GM12878 (cell line): Measurements from ENCODE around the gene POLG. TPM values are rescaled to one million over a fixed set of nuclear protein-coding genes. Genes with fewer than 3 reads are reported as not detected.

ENCODE experiments used
- ATAC-seq: fragments of 200-7000 bp; cut with Tn5 transposase; 3 replicates; pipeline ENCODE4 v1.9.1; 2020; ENCODE audit warnings: mild to moderate bottlenecking, moderate library complexity
- BruUV-seq: library from RNA; stranded (reverse); fragments of 400-500 nt; replicated peaks from 2 replicates; lab custom pipeline; 2021; lab: Mats Ljungman, UMichigan
- CTCF ChIA-PET: fragments of 300-600 bp; sonication (Branson Sonifier 250); formaldehyde crosslinking; extraction: SDS; loops from one replicate; lab custom pipeline; 2021; ENCODE audit warnings: inconsistent platforms; lab: Yijun Ruan, JAX
- POLR2A ChIA-PET: fragments of 350-600 bp; formaldehyde crosslinking; extraction: SDS; loops from one replicate; lab custom pipeline; 2021; ENCODE audit warnings: inconsistent platforms; lab: Charles Lee
- RAD21 ChIA-PET: fragments of 300-600 bp; sonication (Branson Sonifier 250); formaldehyde crosslinking; loops from one replicate; lab custom pipeline; 2023; ENCODE audit warnings: antibody characterized with exemption; ENCODE audit not compliant: unreplicated experiment; lab: Charles Lee
- SMC1A ChIA-PET: fragments of 300-600 bp; sonication (Branson Sonifier 250); formaldehyde crosslinking; loops from one replicate; lab custom pipeline; 2023; ENCODE audit not compliant: unreplicated experiment, uncharacterized antibody; lab: Charles Lee
- DNase-seq: peaks from one replicate; pipeline ENCODE4 v3.0.0-alpha.2; 2011; ENCODE audit warnings: low read depth, low spot score
- FAIRE-seq: peaks from 3 replicates; lab custom pipeline; 2011; peaks lifted over from hg19 to GRCh38; lab: Jason Lieb, UNC
- H2AFZ ChIP-seq: 2 replicates; pipeline ENCODE4 v1.6.0; 2011; ENCODE audit warnings: low read depth, low read length, control low read depth; ENCODE audit not compliant: control insufficient read depth
- H3K27ac ChIP-seq: 2 replicates; pipeline ENCODE4 v1.5.1; 2011; ENCODE audit warnings: control low read depth; ENCODE audit not compliant: control insufficient read depth, insufficient read depth
- H3K27me3 ChIP-seq, 2 experiments: replicated peaks in 1 of 2; 2 replicates each; pipeline versions ENCODE4 v1.6.0 to v1.6.1; 2011; ENCODE audit warnings: low read length in 1 of 2; ENCODE audit not compliant: control insufficient read depth in 2 of 2, insufficient read depth in 2 of 2
- H3K36me3 ChIP-seq, 2 experiments: 2 replicates each; pipeline ENCODE4 v1.5.1; 2011; ENCODE audit warnings: low read length in 1 of 2; ENCODE audit not compliant: control insufficient read depth in 2 of 2, insufficient read depth in 2 of 2
- H3K4me1 ChIP-seq: 2 replicates; pipeline ENCODE4 v1.6.1; 2011; ENCODE audit warnings: mild to moderate bottlenecking, low read length, moderate library complexity, mixed read lengths; ENCODE audit not compliant: control insufficient read depth, insufficient read depth
- H3K4me2 ChIP-seq: 2 replicates; pipeline ENCODE4 v1.6.0; 2011; ENCODE audit warnings: control low read depth; ENCODE audit not compliant: control insufficient read depth, insufficient read depth
- H3K4me3 ChIP-seq: fragments of 200-600 bp; sonication (generic); 2 replicates; pipeline ENCODE4 v1.5.1; 2016
- H3K79me2 ChIP-seq: 2 replicates; pipeline ENCODE4 v1.6.0; 2011; ENCODE audit warnings: low read length; ENCODE audit not compliant: control insufficient read depth, insufficient read depth
- H3K9ac ChIP-seq: 2 replicates; pipeline ENCODE4 v1.8.0; 2011; ENCODE audit warnings: low read length, control low read depth, mixed read lengths; ENCODE audit not compliant: control insufficient read depth, insufficient read depth
- H3K9me3 ChIP-seq: replicated peaks from 3 replicates; pipeline ENCODE4 v1.5.1; 2011; ENCODE audit warnings: mild to moderate bottlenecking, low read length; ENCODE audit not compliant: control insufficient read depth, insufficient read depth
- H4K20me1 ChIP-seq: 2 replicates; pipeline ENCODE4 v1.6.0; 2011; ENCODE audit not compliant: control insufficient read depth, insufficient read depth
- CBFB ChIP-seq: IDR thresholded peaks from 2 replicates; pipeline ENCODE4 v1.6.1; 2016; ENCODE audit warnings: antibody characterized with exemption, low read depth
- ESRRA ChIP-seq: IDR thresholded peaks from 2 replicates; pipeline ENCODE4 v1.6.1; 2012; ENCODE audit warnings: mild to moderate bottlenecking, low read length, improper control_type of control experiment
- FOS ChIP-seq: IDR thresholded peaks from 3 replicates; pipeline ENCODE4 v1.6.1; 2011; ENCODE audit warnings: borderline replicate concordance; ENCODE audit not compliant: insufficient read length; ENCODE audit errors: extremely low read depth
- FOXM1 ChIP-seq: IDR thresholded peaks from 2 replicates; pipeline ENCODE4 v1.6.1; 2012; ENCODE audit warnings: low read depth, mild to moderate bottlenecking, inconsistent platforms, low read length, moderate library complexity
- HDGF ChIP-seq: fragments of 450-650 bp; IDR thresholded peaks from 2 replicates; pipeline ENCODE4 v1.6.1; 2016; ENCODE audit warnings: antibody characterized with exemption
- NFXL1 ChIP-seq: fragments of 450-650 bp; IDR thresholded peaks from 2 replicates; pipeline ENCODE4 v1.6.1; 2017; ENCODE audit warnings: antibody characterized with exemption, mild to moderate bottlenecking, borderline replicate concordance
- SMAD1 ChIP-seq: fragments of 450-650 bp; IDR thresholded peaks from 2 replicates; pipeline ENCODE4 v1.6.1; 2018; ENCODE audit warnings: mild to moderate bottlenecking, low read depth; ENCODE audit not compliant: partially characterized antibody
- SUZ12 ChIP-seq: fragments of 200-600 bp; sonication (generic); IDR thresholded peaks from one replicate; pipeline ENCODE4 v1.6.1; 2018; ENCODE audit warnings: antibody characterized with exemption, mild to moderate bottlenecking; ENCODE audit not compliant: unreplicated experiment
- ZNF217 ChIP-seq: fragments of 450-650 bp; IDR thresholded peaks from 2 replicates; pipeline ENCODE4 v1.6.1; 2017; ENCODE audit warnings: antibody characterized with exemption, mild to moderate bottlenecking
- WGBS: methylation state at CpG from one replicate; pipeline ENCODE4 v1.1.6; 2016; ENCODE audit warnings: low lambda C conversion rate; ENCODE audit not compliant: insufficient replicate concordance, insufficient coverage; ENCODE audit errors: missing lambda C conversion rate; 5-methylcytosine and 5-hydroxymethylcytosine counted together
- in situ Hi-C: fragments of 300-500 bp; cut with MboI; formaldehyde crosslinking; loops from 9 replicates; pipeline ENCODE4 v1.14.3; 2018; ENCODE audit warnings: mixed read lengths
- intact Hi-C: fragments of 100-400 bp; cut with micrococcal nuclease; formaldehyde crosslinking; loops from one replicate; pipeline ENCODE4 v1.14.2; 2022; ENCODE audit not compliant: unreplicated experiment
- polyA plus RNA-seq, 11 experiments: library from polyadenylated mRNA; depleted of rRNA in 4 of 11; unstranded in 6 of 11; stranded (reverse) in 5 of 11; fragments of >200 nt; fragmentation: Nextera tagmentation in 4 of 11; fragmentation: Illumina TruSeq in 1 of 11; extraction: Ambion mirVana in 4 of 11; extraction: Trizol in 1 of 11; gene quantifications; 1 replicate in 1 of 11; 2 replicates in 10 of 11; pipeline versions ENCODE4 v1.2.1 to v1.2.3, GENCODE V29; 2011 to 2016; ENCODE audit warnings: inconsistent platforms in 2 of 11, missing spikeins in 2 of 11, low read depth in 1 of 11
- total RNA-seq, 4 experiments: library from RNA; depleted of rRNA in 3 of 4; stranded (reverse); fragments of >200 nt in 3 of 4; fragmentation: Illumina TruSeq in 1 of 4; extraction: Trizol in 1 of 4; gene quantifications; 2 replicates each; pipeline versions ENCODE4 v1.2.1 to v1.2.3, GENCODE V29; 2013 to 2021
- TF ChIP-seq, protein P1 (sequence below): fragments of 450-650 bp; formaldehyde crosslinking; IDR thresholded peaks from 2 replicates; pipeline ENCODE4 v1.5.0; 2022; ENCODE audit warnings: mild to moderate bottlenecking, missing genetic modification characterization
- TF ChIP-seq, protein P2 (sequence below): IDR thresholded peaks from 2 replicates; pipeline ENCODE4 v1.6.1; 2011; ENCODE audit warnings: mild to moderate bottlenecking, low read depth, low read length, moderate library complexity; ENCODE audit not compliant: insufficient replicate concordance
- TF ChIP-seq, protein P3 (sequence below): fragments of 450-650 bp; conservative IDR thresholded peaks from 2 replicates; pipeline ENCODE4 v1.6.1; 2017; ENCODE audit warnings: mild to moderate bottlenecking, moderate library complexity
- TF ChIP-seq, protein P4 (sequence below): fragments of 450-650 bp; IDR thresholded peaks from 2 replicates; pipeline ENCODE4 v1.6.1; 2017; ENCODE audit warnings: mild to moderate bottlenecking, moderate library complexity

The POLG gene
- total and polyA plus RNA-seq, 10 of the 15 experiments (the other 5 are each of a cell fraction or from before 2014, with no cell fraction given): 14.8 to 71.1 (median 33.0) TPM

DNA sequence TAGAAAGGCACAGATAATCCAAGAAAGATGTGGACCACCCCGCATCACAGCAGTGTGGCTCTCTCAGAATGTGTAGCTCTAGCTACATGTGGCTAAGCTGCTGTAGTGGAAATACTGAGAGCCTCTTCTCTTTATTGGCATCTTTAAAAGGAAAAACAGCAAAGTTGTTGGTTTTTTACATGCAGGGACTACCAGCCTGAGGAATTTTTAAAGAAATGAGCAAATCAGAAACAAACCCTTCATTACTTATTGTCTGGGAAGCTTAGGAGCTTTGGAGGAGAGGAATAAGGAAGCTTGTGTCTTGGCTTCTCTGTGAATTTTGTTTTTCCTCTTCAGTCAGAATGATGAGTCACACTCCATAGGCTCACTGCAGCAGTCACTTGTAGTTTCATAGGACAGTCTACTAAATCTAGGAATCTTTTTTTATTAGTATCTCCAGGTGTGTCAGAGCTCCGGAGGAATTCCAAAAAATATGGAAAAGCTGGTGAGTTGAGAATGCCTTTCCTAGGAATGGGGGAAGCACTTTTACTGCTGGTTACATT lies 27.5 kb downstream of the POLG start:
- no TSS peak for BruUV-seq
- Histone ChIP-seq H3K9me3 (no peaks in the 10 kb centered on the region), H4K20me1 (no peaks in the 10 kb centered on the region), H3K27me3 (no peaks in the 10 kb centered on the region), H3K4me3 (no peak overlapping the region), H3K36me3 (peaks cover 8 to 29% of the 10 kb centered on the region in 2 experiments), H3K9ac (no peak overlapping the region), H3K27ac (no peak overlapping the region), H3K4me1 (no peaks in the 10 kb centered on the region), H3K4me2 (no peak overlapping the region), H3K79me2 (no peaks in the 10 kb centered on the region), H2AFZ (no peak overlapping the region)
- POLR2A ChIA-PET: no interaction called here
- SMC1A ChIA-PET: interaction anchor here (0.6 to 0.8 kb wide), 2 partner anchors 21 to 24 kb away, joined by 3 to 4 read pairs; no protein-coding TSS in a partner anchor
- RAD21 ChIA-PET: no interaction called here
- CTCF ChIA-PET: interaction anchor here (1.0 to 1.1 kb wide), 2 partner anchors 21 to 101 kb away, joined by 4 to 5 read pairs; no protein-coding TSS in a partner anchor
- WGBS: 97% methylated on average over 2 of the region's 2 CpGs
- intact Hi-C loops (loop anchor here (10.0 kb wide), 1 partner anchor 102 kb away; no protein-coding TSS in a partner anchor), in situ Hi-C loops (no loop called here)
- no peak for FAIRE-seq
- no peak for DNase-seq
- ATAC-seq: no peak
- TF ChIP-seq, protein P1, sequence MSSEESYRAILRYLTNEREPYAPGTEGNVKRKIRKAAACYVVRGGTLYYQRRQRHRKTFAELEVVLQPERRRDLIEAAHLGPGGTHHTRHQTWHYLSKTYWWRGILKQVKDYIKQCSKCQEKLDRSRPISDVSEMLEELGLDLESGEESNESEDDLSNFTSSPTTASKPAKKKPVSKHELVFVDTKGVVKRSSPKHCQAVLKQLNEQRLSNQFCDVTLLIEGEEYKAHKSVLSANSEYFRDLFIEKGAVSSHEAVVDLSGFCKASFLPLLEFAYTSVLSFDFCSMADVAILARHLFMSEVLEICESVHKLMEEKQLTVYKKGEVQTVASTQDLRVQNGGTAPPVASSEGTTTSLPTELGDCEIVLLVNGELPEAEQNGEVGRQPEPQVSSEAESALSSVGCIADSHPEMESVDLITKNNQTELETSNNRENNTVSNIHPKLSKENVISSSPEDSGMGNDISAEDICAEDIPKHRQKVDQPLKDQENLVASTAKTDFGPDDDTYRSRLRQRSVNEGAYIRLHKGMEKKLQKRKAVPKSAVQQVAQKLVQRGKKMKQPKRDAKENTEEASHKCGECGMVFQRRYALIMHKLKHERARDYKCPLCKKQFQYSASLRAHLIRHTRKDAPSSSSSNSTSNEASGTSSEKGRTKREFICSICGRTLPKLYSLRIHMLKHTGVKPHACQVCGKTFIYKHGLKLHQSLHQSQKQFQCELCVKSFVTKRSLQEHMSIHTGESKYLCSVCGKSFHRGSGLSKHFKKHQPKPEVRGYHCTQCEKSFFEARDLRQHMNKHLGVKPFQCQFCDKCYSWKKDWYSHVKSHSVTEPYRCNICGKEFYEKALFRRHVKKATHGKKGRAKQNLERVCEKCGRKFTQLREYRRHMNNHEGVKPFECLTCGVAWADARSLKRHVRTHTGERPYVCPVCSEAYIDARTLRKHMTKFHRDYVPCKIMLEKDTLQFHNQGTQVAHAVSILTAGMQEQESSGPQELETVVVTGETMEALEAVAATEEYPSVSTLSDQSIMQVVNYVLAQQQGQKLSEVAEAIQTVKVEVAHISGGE (CRISPR knock-in tag): no peak
- TF ChIP-seq FOXM1 (no peak), CBFB (no peak), NFXL1 (no peak), HDGF (no peak), SMAD1 (no peak), ZNF217 (no peak), ESRRA (no peak), SUZ12 (no peak), FOS (no peak)
- TF ChIP-seq, protein P2, sequence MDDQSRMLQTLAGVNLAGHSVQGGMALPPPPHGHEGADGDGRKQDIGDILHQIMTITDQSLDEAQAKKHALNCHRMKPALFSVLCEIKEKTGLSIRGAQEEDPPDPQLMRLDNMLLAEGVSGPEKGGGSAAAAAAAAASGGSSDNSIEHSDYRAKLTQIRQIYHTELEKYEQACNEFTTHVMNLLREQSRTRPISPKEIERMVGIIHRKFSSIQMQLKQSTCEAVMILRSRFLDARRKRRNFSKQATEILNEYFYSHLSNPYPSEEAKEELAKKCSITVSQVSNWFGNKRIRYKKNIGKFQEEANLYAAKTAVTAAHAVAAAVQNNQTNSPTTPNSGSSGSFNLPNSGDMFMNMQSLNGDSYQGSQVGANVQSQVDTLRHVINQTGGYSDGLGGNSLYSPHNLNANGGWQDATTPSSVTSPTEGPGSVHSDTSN: no peak
- TF ChIP-seq, protein P3, sequence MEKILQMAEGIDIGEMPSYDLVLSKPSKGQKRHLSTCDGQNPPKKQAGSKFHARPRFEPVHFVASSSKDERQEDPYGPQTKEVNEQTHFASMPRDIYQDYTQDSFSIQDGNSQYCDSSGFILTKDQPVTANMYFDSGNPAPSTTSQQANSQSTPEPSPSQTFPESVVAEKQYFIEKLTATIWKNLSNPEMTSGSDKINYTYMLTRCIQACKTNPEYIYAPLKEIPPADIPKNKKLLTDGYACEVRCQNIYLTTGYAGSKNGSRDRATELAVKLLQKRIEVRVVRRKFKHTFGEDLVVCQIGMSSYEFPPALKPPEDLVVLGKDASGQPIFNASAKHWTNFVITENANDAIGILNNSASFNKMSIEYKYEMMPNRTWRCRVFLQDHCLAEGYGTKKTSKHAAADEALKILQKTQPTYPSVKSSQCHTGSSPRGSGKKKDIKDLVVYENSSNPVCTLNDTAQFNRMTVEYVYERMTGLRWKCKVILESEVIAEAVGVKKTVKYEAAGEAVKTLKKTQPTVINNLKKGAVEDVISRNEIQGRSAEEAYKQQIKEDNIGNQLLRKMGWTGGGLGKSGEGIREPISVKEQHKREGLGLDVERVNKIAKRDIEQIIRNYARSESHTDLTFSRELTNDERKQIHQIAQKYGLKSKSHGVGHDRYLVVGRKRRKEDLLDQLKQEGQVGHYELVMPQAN: no peak
- TF ChIP-seq, protein P4, sequence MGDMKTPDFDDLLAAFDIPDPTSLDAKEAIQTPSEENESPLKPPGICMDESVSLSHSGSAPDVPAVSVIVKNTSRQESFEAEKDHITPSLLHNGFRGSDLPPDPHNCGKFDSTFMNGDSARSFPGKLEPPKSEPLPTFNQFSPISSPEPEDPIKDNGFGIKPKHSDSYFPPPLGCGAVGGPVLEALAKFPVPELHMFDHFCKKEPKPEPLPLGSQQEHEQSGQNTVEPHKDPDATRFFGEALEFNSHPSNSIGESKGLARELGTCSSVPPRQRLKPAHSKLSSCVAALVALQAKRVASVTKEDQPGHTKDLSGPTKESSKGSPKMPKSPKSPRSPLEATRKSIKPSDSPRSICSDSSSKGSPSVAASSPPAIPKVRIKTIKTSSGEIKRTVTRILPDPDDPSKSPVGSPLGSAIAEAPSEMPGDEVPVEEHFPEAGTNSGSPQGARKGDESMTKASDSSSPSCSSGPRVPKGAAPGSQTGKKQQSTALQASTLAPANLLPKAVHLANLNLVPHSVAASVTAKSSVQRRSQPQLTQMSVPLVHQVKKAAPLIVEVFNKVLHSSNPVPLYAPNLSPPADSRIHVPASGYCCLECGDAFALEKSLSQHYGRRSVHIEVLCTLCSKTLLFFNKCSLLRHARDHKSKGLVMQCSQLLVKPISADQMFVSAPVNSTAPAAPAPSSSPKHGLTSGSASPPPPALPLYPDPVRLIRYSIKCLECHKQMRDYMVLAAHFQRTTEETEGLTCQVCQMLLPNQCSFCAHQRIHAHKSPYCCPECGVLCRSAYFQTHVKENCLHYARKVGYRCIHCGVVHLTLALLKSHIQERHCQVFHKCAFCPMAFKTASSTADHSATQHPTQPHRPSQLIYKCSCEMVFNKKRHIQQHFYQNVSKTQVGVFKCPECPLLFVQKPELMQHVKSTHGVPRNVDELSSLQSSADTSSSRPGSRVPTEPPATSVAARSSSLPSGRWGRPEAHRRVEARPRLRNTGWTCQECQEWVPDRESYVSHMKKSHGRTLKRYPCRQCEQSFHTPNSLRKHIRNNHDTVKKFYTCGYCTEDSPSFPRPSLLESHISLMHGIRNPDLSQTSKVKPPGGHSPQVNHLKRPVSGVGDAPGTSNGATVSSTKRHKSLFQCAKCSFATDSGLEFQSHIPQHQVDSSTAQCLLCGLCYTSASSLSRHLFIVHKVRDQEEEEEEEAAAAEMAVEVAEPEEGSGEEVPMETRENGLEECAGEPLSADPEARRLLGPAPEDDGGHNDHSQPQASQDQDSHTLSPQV: no peak
